HG03175 (cell line): ENCODE results near the gene STRIP1.

ENCODE experiments used
- ATAC-seq: cut with Tn5 transposase; IDR thresholded peaks from one replicate; pipeline ENCODE4 v1.9.1; 2021; ENCODE audit warnings: mild to moderate bottlenecking, moderate library complexity; ENCODE audit not compliant: unreplicated experiment

The STRIP1 gene, protein sequence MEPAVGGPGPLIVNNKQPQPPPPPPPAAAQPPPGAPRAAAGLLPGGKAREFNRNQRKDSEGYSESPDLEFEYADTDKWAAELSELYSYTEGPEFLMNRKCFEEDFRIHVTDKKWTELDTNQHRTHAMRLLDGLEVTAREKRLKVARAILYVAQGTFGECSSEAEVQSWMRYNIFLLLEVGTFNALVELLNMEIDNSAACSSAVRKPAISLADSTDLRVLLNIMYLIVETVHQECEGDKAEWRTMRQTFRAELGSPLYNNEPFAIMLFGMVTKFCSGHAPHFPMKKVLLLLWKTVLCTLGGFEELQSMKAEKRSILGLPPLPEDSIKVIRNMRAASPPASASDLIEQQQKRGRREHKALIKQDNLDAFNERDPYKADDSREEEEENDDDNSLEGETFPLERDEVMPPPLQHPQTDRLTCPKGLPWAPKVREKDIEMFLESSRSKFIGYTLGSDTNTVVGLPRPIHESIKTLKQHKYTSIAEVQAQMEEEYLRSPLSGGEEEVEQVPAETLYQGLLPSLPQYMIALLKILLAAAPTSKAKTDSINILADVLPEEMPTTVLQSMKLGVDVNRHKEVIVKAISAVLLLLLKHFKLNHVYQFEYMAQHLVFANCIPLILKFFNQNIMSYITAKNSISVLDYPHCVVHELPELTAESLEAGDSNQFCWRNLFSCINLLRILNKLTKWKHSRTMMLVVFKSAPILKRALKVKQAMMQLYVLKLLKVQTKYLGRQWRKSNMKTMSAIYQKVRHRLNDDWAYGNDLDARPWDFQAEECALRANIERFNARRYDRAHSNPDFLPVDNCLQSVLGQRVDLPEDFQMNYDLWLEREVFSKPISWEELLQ

DNA sequence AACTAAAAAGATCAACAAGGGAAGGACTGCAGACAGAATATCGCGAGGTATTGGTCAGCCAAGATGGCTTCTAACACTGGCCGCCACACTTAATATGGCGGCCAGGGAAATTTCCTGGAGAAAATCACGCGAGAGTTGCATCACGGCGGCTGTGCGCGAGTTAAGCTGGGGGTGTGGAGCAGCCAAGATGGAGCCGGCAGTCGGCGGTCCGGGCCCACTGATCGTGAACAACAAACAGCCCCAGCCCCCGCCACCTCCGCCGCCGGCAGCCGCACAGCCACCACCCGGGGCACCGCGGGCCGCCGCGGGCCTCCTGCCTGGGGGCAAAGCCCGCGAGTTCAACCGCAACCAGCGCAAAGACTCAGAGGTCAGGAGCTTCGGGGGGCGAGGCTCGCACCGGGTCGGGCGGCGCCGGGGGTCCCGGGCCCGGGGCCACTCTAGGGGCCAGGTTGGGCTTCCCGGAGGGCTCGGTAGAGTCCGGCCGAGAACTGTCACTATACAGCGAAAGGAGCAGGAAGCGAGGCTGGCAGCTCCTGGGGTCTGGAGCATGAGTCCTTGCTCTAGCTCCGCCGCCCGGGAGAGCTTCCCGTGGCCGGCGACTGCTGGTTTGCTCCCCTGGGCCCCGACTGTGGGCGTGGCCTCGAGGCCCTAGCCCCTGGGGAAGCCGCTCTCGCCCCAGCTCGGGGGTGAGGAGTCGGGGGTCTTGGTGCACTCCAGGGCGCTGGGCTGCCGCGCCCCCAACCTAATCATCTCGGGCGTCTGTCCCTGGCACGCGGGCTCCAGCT lies at the start of gene STRIP1:
TSS of gene STRIP1 (plus strand) at position 174 of the 785 bp plus-strand sequence. CDS start at position 188, 14 bp downstream.
- peak; percentile 82 for ATAC-seq

DNA sequence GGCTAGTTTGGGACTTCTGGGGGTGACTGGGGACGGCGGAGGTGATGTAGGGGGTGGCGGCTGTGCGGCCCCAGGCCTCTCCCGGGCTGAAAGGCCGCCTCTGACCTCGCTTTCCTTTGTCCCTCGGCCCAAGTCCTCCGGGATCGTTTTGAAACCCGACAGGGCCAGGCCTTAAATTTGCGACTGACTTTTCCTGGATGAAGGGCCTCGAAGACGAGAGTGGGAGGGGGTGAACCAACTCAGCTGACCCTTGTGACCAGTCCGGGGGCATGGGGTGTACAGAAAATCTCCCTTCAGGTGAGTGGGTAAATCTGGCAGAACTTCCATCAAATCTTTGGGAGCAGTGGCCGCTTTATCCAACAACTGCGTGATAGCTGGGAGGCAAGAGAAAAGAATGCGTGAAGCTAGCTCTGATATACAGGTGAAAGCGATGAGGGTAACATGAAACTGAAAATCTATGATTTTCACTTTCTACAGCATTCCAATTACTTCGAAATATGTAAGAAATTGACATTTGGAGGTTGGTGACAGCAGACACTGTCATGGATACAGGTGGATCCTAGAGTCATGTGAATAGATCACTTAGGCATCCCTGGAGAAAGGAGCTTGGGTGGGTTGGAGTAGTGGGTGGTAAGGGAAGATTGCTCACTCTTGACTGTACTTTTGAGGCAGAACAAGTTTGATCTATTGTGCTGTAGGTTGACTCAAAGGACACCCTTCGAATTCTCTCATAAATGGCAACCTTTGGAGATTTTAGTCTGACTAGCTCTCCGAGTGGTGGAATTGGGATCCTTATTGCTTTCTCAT lies 49.0 kb upstream of the STRIP1 start:
- no peak for ATAC-seq

DNA sequence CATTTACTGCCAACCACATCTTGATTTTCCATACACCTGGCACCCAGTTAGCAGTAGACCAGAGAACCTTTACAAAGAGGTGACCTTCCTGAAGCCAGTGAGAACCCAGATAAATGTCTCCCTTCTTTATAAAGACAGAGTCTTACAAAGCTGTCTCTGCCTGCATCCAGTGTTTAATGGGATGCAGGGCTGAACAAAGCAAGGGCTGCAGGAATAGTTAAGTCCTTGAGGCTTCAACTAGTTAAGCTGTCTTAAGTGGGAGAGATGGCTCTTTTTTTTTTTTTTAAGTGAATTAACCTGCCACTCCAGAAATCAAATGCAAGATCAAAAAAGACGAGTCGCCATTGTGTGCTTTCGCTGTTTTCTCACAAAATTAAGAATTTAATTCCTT lies 48.4 kb upstream of the STRIP1 start:
- ATAC-seq: no peak

DNA sequence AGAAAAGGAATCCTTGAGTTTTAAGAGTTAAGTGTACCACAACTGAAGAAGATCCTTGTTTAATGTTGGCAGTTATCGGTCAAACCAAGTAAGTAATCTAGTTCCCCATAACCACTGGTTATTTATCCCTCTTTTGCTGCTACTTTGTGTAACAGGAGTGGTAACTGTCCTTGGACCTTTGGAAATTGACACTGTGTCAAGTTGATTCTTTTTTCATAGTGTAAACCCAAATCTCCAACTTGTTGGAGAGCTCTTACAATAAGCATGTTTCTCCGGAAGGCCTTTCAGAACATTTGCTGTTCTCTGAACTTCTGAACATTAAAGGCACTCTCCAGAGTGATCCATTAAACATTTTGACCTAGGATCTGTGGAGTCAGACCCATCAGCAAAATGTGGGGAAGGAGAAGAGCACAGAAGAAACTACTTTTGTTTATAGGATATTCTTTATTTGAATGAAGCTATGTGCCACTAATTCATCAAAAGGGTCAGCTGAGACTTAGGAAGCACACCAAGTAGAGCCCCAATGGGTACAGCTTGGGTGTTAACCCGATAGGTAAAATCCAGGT lies 46.0 kb upstream of the STRIP1 start:
- ATAC-seq: no peak

DNA sequence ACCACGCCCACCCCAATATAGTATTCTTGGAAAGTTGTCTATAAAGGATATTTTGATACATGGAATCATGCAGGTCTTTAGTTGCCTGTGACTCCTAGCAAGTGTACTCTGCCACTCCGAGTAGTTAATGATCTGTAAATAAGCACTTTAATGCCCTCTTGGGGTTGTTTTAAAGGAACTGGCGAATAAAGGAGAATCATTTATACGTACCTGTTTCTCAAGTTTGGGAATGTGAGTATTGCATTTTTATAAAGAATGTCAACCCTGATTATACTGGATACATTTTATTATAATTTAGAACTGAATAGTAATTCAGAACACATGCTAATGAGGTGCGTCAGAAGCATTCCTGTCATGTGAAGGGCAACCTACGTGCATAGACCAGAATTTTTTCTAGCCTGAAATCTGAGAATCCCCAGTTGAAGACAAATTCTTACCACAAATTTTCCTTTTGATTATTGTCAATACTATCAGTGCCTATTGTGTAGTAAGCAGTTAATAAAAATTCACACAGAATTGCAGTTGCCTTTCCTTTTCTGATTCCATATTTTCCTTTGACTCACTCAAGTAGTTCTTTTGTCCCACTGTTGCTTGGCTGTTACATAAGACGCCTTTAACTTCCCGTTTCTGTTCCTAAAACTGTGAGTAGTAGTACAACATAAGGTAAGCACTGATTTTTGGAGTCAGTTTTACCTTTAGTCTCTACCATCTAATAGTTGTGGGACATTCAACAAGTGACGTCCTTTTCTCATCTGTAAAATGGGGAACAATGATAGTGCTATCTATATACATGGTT lies 44.7 kb upstream of the STRIP1 start:
- ATAC-seq: no peak

DNA sequence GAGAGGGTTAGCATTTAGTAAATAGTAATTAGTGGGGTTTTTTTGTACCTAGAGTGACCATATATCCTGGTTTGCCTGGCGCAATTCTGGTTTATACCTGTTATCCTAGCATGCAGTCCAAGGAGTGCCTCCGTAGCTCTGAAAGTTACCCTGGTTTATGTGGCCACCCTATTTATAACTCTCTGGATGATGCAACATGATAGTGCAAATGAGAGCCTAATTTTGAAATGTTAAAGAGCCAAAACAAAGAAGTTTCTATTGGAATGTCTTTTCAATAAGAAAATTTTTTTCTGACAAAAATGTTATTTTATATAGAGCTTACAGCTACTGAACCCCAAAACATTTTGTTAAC lies 44.1 kb upstream of the STRIP1 start:
- ATAC-seq: no peak

DNA sequence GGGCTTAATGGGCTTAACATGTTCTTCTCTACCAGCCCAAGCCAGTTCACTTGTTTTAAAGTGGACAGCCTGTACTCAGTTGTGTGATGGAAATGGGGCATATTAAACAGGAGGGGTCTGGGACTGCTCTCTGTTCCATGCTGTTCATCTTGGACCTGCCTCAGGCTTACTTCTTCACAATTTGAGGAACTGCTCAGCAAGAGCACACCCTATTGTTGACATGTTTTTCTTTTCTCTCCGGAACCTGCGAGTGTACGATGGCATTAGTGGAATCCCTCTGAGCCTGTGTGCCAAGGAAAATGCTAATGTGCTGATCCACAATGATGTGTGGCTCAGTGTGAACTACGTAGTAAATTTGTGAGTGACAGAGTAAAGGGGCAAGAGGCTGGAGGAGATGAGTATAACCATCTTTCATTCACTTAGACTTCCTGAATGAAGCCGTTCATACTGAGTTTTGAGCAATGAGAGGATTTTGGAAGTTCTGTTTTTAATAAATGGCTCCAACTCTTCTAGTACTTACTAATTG lies 43.0 kb upstream of the STRIP1 start:
- ATAC-seq: no peak

DNA sequence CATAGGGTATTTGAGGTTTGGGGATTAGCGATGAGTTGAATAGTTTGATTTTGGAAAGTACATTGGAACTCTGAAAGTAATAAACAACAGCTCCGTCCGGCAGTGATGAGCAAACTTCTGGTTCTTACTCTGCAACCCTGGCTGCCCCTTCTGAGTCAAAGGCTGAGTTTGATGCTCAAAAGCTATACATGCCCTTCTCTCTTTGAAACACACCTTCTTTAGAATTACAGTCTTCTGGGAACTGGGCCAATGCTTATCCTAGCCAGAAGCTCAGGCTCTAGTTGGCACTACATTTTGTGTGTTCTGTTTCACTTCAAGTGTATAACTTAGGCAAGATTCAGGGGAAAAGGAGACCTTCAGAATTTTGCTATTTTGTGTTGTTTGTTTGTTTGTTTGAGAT lies 40.5 kb upstream of the STRIP1 start:
- ATAC-seq: no peak

DNA sequence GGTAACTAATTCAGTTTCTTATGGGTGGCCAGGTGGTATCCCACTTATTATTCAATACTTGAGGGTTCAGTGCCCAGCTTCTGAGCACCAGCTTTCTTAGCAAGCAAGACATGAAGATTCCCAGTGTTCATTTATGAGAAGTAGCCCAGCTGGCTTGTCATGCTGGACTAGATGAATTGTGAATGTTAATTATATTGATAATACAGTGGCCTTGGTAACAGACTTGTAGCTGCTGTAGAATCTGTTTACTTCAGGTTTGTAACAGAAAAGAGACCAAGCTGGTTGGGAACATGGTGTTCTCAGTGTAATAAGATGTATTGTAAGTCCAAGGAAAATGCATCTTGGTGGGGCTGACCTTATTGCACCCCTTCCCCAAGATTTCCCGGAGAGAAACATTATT lies 39.8 kb upstream of the STRIP1 start:
- no peak for ATAC-seq

DNA sequence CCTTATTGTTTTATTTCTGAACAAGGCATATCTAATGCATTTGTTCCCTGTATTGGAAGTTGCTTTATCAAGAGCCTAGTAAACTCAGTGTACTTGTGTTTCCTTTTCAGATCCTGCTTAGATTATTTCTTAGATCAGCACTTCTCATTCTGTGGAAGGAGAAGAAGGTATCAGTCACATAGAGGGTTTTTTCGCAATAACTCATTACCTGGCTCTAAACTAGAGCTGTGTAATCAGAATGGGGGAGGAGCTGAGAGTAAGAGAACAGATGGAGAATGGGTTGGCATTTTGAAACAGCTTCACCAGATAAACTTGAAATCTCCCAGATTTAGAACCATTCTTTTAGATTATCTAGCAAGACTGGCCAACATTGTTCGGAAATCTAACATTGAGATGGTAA lies 38.9 kb upstream of the STRIP1 start:
- no peak for ATAC-seq

DNA sequence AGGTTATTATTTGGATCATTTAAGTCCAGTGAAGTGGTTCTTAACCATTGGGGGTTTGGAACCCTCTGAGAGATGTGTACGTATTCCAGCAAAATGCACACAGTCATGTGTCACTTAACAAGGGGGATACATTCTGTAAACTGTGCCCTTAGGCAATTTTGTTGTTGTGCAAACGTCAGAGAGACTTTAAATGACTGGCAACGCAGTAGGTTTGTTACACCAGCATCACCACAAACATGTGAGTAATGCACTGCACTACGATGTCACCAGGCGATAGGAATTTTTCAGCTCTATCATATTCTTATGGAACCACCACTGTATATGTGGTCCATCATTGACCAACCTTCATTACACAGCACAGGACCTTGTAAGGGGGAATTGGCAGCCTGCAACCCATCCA lies 37.9 kb upstream of the STRIP1 start:
- no peak for ATAC-seq

DNA sequence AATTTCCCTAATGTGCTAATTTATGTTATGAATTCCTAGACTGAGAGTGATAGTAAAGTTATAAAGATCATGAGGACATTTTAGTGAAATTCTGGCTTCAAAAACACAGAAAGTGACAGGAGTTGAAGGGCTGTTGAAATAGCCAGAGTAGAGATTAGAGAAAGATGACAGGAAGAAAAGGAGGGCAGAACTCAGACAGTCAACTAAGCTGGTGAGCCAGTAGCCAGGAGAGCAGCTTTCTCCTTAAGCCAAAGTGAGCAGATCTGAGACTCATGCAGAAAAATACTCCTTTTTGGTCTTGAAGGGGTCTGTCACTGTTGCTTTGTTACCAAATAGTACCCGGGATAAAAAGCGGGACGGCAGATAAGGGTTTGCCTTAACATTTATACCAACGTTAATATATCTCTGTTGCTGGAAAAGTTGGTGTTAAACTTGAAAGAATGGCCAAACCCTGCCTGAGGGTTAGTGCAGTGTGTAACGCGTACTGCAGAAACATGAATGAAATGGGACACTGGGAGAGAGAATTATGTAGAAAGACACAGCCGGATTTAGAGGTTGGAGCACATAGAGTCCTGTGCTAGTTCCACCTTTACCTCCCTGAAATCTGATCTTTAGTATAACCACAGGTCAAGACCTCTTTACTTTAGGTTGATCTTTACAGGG lies 37.1 kb upstream of the STRIP1 start:
- ATAC-seq: no peak

DNA sequence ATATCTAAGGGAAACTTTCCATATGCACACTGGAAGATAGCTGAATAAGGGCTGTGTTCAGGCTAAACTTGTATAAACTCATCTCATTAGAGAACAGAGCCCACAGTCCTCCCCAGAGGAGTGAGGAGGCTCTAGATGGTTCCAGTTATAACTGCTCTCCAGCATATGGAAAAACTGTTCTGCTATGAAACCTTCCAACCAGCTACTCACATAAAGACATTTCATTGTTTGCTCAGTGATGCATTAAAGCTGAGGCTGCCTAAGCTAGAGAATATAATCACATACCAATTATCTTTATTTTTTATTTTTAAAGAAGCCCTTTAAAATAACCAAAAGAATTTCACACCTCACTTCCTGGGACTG lies 36.6 kb upstream of the STRIP1 start:
- ATAC-seq: no peak

DNA sequence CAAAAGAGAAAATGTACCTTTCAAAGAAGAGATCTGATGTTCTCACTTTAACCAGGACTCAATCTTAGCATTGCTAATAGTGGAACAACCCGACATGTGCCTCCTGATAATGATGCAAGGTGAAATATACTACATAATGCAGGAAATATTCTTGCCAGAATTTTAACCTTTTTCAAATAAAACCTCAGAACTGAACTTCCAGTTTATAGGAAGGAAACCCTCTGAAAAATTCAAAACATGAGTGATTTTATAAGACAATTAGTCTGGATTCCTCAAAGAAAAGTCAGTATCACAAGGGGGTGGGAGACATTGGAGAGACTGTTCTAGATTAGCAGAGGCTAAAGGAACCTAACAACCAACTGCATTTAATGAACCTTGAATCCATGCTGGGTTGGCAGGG lies 31.7 kb upstream of the STRIP1 start:
- ATAC-seq: no peak

DNA sequence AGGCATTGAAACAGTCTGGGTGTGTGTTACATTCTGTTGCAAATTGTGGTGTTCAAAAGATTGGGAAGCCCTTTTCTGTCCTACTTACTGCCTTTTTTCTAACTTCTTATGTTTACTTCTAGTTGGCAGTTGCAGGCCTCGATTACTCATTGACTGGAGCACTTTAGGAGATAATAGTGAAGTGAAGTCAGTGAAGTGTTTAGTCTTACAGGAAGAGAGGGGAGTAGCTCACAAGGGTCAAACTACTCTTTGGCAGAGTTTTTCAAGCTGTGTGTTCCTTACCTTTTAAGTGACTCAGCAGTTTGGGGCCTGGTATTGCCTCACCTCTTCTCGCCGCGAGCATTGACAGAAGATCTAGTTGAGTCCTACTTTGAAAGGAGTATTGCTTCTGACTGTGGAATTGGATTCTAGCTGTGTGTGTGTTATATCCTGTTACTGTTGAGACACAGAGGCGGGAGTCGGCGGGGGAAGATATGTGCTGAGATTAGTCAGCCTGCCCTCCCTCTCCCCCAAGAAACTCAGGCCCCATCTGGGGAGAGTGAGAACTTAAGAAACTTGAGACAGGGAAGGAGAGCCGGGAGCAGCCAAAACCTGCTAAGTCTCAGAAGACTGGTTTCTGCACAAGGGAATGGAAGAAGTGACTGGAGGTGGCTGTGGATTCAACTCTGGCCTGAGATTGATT lies 30.5 kb upstream of the STRIP1 start:
- ATAC-seq: peak; percentile 77

DNA sequence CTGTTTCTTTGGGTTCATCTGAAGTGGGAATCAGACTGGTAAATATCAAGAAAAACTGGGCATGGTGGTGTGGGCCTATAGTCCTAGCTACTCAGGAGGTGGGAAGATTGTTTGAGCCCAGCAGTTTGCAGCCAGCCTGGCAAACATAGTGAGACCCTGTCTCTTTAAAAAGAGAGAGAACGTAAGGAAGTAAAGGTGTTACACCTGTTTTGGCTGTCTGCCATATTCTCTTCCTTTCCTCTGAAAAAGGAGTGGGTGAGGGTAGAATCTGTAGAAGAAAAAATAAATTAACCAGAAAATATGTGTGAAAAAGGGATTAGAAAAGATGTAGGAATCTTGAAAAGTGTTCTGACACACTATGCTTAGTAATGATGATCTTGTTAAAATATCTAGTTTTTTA lies 29.8 kb upstream of the STRIP1 start:
- no peak for ATAC-seq

DNA sequence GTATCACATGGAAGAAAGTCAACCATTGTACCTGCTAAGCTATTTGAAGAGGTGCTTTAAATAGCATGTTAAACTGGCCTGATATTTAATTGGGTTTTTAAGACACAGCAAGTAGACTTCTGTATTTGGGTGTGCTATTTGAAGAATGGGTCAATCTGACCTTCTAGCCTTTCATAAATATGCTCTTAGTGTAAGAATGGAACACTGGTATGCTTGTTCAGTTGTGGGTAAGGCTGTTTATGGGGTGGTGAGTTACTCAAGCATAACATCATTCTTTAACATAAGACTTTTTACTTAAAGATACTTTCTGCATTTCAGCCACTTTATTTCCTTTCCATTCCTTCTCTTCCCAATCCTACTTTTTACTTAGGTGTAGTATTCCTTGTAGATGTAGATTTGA lies 28.5 kb upstream of the STRIP1 start:
- ATAC-seq: no peak

DNA sequence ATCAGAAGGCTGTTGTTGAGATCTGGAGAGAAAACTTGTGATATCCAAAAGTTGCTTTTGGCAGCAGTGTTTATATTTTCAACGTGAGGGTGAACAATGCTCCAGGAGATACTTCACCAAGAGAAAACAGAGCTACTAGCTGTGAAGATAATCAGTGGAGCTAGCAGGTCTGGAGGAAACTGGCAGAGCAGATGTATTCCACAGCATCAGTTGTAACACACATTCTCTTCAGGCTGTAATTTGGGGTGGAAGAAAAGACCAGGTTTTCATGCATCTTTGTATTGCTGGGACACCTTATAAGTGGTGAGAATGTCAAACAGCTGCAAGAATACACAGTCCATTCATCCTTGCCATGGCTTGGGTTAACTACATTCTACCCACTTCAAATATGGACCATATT lies 27.9 kb upstream of the STRIP1 start:
- ATAC-seq: no peak
